GM18907 (cell line): ENCODE measurements around the gene ELOVL7.
"Not testable (repeated sequence)": the region's sequence is repeated elsewhere in the genome, so short reads cannot be mapped to it uniquely, and the experiment has no call there.

Source experiments
- ATAC-seq: cut with Tn5 transposase; IDR thresholded peaks from one replicate; pipeline ENCODE4 v1.9.1; 2021; ENCODE audit warnings: mild to moderate bottlenecking, moderate library complexity; ENCODE audit not compliant: unreplicated experiment

The ELOVL7 gene

DNA sequence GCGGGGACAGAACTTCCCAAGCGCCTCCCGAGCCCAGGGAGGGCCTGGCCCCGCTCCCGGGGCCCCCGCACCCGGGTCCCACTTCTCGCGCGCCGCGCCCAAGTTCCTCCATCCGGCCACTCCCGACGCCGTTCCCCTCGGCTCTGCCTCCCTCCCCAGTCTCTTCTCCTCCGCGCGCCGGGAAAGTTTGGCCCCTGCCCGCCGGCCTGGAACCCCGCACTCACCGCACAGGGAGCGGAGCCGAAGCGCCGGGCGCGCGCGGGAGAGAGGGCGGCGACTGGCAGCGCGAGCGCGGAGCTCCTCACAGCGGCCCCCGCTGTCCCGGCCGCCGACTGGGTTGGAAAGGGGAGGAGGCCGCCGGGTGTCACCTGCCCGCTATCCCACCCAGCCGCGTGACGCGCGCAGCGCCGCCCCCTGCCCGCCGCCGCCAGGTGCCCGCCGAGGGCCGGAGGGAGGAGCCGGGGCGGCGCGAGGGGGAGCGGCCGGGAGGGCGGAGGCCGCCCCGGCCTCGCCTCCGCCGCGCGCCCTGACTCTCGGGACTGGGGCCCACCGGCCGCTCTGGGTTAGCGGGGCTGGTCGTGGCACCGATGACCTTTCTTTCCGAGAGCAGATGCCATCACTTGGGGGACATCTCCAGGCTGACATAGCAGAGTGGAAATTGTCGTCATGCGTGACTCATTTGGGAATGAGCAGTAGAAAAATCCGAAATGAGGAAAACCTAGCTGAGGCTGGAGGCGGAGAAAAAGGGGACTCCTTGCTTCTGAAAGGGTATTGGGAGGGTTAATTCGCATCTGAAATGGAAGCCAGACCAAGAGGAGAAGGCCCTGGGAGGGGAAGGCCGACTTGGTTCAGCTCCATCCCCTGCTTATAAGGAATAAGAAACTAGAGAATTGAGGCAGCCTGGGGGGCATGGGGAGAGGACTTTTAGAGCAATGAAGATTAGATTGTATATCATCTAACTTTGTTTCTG is at the start of gene ELOVL7:
ELOVL7 (minus strand) TSS at position 334 of the 970 bp plus-strand sequence. CDS start 56,872 bp downstream, outside the sequence.
- ATAC-seq: peak; percentile 93

DNA sequence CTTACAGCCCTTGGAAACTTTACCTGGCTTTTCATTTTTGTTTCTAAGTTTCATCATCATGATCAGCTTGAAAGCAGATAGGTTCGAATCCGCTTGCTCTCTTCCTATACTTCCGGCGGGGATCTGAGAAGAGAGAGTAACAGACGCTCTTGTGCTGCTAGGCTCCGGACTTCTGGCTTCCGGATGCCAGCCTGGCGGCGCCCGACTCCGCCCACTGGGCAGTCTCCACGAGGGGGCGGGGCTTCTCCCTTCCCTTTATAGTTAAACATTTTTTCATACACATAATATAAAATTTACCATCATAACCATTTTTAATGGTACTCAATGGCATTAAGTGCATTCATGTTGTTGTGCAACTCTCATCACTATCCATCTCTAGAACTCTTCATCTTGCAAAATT is 49.5 kb upstream of the ELOVL7 start:
- ATAC-seq: no peak

- ATAC-seq: no peak
These were observed 47.6 kb upstream of the ELOVL7 start for GRCh38 chr5:60891667-60892066.

GRCh38 chr5:60888359-60889061 is 44.4 kb upstream of the ELOVL7 start:
- ATAC-seq: peak; percentile 88

GRCh38 chr5:60887746-60888145 is 43.7 kb upstream of the ELOVL7 start:
- ATAC-seq: no peak

DNA sequence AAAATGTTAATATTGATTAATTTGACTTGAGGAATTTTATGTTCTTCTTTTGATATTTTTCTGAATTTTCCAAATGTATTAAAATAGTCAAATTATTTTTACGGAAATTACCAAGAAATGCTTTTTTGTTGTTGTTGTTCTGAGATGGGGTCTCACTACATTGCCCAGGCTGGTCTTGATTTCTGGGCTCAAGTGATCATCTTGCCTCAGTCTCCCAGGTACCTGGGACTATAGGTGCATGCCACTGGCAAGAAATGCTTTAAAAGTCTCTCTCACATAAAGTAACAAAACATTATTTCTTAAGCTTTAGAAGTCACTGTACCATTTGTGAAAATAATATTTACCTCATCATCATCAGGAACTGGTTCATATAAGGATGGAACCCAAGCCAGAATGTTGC is 43.0 kb upstream of the ELOVL7 start:
- no peak for ATAC-seq

DNA sequence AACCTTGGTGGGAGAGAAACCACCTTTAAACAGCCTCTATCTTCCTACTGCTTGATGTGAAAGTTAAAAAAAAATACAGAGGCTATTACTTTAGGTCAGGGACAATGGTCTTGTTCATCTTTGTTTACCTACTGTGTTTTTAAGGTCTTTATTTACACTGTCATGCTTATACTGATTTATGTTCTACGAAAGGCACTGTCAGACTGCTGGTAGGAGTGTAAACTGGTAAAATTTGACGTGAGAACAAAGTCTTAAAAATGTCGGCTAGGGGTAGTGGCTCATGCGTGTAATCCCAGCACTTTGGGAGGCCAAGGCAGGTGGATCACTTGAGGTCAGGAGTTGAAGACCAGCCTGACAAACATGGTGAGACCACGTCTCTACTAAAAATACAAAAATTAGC is 42.1 kb upstream of the ELOVL7 start:
- ATAC-seq: no peak

- ATAC-seq: no peak
These were observed 39.2 kb upstream of the ELOVL7 start for GRCh38 chr5:60883229-60883628.

DNA sequence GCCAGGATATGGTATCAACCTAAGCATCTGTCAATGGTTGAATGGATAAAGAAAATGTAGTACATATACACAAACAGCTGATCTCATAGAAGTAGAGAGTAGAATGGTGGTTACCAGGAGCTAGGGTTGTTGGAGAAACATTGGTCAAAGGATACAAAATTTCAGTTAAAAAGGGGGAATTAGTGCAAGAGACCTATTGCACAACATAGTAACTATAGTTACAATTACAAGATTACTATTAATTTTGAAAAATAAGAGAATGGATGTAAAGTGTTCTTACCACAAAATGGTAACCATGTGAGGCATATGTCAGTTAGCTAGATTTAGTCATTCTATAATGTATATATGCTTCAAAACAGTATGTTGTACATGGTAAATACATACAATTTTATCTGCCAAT is 28.8 kb upstream of the ELOVL7 start:
- ATAC-seq: no peak

GRCh38 chr5:60870857-60871256 is 26.8 kb upstream of the ELOVL7 start:
- ATAC-seq: no peak

DNA sequence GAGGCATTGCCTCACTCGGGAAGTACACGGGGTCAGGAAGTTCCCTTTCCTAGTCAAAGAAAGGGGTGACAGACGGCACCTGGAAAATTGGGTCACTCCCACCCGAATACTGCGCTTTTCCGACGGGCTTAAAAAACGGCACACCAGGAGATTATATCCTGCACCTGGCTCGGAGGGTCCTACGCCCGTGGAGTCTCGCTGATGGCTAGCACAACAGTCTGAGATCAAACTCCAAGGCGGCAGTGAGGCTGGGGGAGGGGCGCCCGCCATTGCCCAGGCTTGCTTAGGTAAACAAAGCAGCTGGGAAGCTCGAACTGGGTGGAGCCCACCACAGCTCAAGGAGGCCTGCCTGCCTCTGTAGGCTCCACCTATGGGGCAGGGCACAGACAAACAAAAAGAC is 16.5 kb upstream of the ELOVL7 start:
- not testable (repeated sequence) for ATAC-seq

GRCh38 chr5:60856066-60856465 is 12.0 kb upstream of the ELOVL7 start:
- ATAC-seq: no peak

GRCh38 chr5:60852940-60853339 is 8.9 kb upstream of the ELOVL7 start:
- ATAC-seq: no peak

GRCh38 chr5:60852317-60852716 is 8.2 kb upstream of the ELOVL7 start:
- no peak for ATAC-seq

DNA sequence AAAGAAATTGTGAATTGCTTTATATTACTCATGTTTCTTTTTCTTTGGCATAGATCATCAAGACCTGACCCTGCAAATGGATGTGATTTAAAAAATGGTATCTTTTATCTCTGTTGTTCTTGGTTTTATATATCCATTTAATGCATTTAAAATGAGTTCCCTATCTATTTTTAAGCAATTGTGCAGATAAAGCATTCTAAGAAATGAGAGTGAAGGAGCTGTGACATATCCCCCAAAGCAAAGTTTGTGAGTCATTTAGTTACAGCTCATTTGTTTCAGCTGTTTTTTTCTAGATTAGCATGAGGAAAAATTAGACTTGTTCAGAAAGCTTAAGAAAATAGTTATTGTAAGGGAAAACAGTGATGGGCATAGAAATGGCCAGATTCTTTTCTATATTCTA is 7.6 kb upstream of the ELOVL7 start:
- ATAC-seq: no peak

DNA sequence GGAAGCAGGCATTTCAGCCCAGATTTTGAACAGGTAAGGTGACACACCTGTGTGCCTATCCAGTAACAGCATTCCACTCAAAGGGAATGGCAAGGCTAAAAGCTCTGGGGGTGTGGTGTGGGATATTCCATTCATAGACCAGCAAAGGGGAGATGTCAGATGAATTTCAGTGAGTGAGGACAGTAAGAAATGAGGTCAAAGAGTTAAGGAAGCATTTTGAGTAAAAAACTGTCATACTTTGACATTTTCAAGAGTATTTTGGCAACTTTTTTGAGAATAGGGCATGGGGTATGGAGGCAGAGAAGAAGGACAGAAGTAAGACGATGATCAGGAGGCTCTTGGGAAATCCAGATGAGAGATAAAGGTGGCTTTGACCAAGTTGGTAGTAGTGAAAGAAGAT is 2.2 kb upstream of the ELOVL7 start:
- ATAC-seq: no peak

GRCh38 chr5:60843386-60843935 is 608 bp downstream of the ELOVL7 start:
- peak; percentile 38 for ATAC-seq

GRCh38 chr5:60842871-60843385 is 1.1 kb downstream of the ELOVL7 start:
- ATAC-seq: no peak

- ATAC-seq: no peak
These were observed 2.7 kb downstream of the ELOVL7 start for GRCh38 chr5:60841361-60841760.

DNA sequence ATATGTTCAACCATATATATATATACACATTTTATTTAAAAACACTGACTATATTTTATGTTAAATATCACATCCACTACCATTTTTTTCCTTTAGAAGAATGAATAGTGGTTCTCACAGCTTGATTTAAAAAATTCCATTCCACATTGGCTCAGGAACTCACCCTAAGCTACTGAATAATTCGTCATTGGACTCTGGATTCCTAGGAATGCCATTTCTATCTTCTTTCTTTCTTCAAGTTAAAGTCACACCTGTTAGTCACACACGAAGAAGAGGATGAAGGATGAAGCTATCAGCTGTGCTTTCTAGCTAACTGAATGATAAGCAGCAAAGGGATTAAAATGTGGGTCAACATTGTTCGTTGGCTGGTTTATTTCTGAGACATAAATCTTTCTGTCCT is 7.9 kb downstream of the ELOVL7 start:
- no peak for ATAC-seq

DNA sequence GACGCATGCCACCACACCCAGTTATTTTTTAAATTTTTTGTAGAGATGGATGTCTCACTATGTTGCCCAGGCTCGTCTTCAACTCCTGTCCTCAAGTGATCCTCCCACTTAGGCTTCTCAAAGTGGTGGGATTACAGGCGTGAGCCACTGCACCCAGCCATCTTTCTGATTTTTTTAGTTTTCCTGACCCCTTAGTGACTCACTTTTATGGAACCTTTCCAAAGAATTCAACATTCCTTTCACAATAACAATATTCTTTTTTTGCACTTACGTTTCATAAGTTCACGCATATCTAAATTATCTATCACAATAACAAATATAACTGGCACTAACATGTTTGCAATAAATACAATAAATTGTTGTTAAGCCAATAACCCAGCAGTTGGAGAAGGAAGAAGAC is 8.5 kb downstream of the ELOVL7 start:
- no peak for ATAC-seq
